Endothelial cell (in vitro differentiated cells): ENCODE data around the gene ANO4. TPM values are rescaled to one million over a fixed set of nuclear protein-coding genes. Genes with fewer than 3 reads are reported as not detected.

Experiments
- DNase-seq: peaks from one replicate; pipeline ENCODE4 v3.0.0; 2021; ENCODE audit warnings: low spot score
- H3K27ac Mint-ChIP-seq: one replicate; pipeline ENCODE4 v1.8.0; 2021; ENCODE audit warnings: mixed read lengths, inconsistent platforms; ENCODE audit not compliant: unreplicated experiment
- H3K27me3 Mint-ChIP-seq: one replicate; pipeline ENCODE4 v1.8.0; 2021; ENCODE audit warnings: mild to moderate bottlenecking, moderate library complexity, mixed read lengths, inconsistent platforms; ENCODE audit not compliant: unreplicated experiment
- H3K36me3 Mint-ChIP-seq: one replicate; pipeline ENCODE4 v1.8.0; 2021; ENCODE audit warnings: mild to moderate bottlenecking, low read depth, mixed read lengths, inconsistent platforms; ENCODE audit not compliant: unreplicated experiment
- H3K4me1 Mint-ChIP-seq: one replicate; pipeline ENCODE4 v1.8.0; 2021; ENCODE audit warnings: mild to moderate bottlenecking, mixed read lengths, inconsistent platforms; ENCODE audit not compliant: unreplicated experiment
- H3K4me3 Mint-ChIP-seq: one replicate; pipeline ENCODE4 v1.8.0; 2021; ENCODE audit warnings: mild to moderate bottlenecking, mixed read lengths, inconsistent platforms; ENCODE audit not compliant: unreplicated experiment
- H3K9me3 Mint-ChIP-seq: one replicate; pipeline ENCODE4 v1.8.0; 2021; ENCODE audit warnings: mixed read lengths, inconsistent platforms; ENCODE audit not compliant: unreplicated experiment
- CTCF ChIP-seq: fragments of 200-600 bp; sonication (generic); IDR thresholded peaks from one replicate; pipeline ENCODE4 v1.5.0; 2021; ENCODE audit warnings: antibody characterized with exemption; ENCODE audit not compliant: unreplicated experiment
- total RNA-seq: library from RNA; stranded (reverse); fragmentation: NEBNext Ultra II Directional; extraction: Animal tissue kit (Norgen Biotek cat#: 25700); gene quantifications from one replicate; pipeline ENCODE4 v1.2.1, GENCODE V29; 2021; ENCODE audit not compliant: unreplicated experiment

Gene ANO4
- total RNA-seq, 1 donor from 2014 or later = 1.1 TPM

DNA sequence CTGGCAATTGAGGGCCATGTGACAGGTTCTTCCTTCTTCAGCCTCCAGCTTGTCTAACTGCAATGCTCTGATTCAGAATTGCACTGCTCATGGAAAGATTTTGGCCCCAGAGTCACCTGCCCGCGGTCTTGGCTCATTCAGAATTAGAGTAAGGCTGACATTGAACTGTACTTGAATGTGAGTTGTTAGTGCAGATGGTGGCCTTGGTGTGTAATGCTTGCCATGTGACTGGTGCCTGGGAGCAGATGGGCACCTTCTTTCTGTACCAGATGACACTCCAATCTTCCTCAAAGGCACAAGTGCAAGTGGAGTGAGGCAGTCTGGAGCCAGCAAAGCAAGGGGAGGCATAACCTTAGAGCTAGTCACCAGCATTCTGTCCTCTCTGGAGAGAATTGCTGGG is 36.5 kb upstream of the ANO4 start:
- no peak for TF ChIP-seq CTCF
- DNase-seq = no peak
- Mint-ChIP-seq H3K36me3 (no peaks in the 10 kb centered on the region), H3K9me3 (no peaks in the 10 kb centered on the region), H3K27me3 (no peaks in the 10 kb centered on the region), H3K27ac (no peak overlapping the region), H3K4me3 (no peak overlapping the region), H3K4me1 (no peaks in the 10 kb centered on the region)

GRCh38 chr12:100767371-100767770 is 27.2 kb upstream of the ANO4 start:
- H3K4me1 Mint-ChIP-seq = peaks cover 6% of the 10 kb centered on the region
- TF ChIP-seq CTCF = no peak
- no peaks in the 10 kb centered on the region for H3K9me3 Mint-ChIP-seq
- H3K27me3 Mint-ChIP-seq = no peaks in the 10 kb centered on the region
- no peak overlapping the region for H3K27ac Mint-ChIP-seq
- no peaks in the 10 kb centered on the region for H3K36me3 Mint-ChIP-seq
- no peak for DNase-seq
- no peak overlapping the region for H3K4me3 Mint-ChIP-seq

DNA sequence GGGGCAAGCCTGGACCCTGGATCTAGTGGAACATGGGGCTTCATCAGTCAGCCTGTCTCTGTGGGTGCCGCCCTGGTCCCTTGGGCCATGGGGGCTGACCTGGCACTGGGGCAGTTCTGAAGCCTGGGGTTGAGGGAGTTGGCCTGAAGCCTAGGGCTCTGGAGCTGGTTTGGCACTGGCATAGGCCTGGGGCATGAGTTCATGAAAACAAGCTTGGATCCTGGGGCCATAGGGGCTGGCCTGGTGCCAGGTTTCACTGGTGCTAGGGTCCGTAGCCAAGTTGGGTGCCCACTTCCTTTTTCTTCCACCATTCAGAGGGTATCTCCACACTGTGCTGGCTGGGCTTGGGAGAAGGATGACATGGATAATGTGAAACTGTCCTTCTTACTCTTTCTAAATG is 26.6 kb upstream of the ANO4 start:
- no peak for DNase-seq

GRCh38 chr12:100778967-100779590 is 15.5 kb upstream of the ANO4 start:
- no peaks in the 10 kb centered on the region for H3K36me3 Mint-ChIP-seq
- H3K4me1 Mint-ChIP-seq = no peaks in the 10 kb centered on the region
- no peak for TF ChIP-seq CTCF
- DNase-seq = no peak
- no peaks in the 10 kb centered on the region for H3K27me3 Mint-ChIP-seq
- no peak overlapping the region for H3K4me3 Mint-ChIP-seq
- H3K27ac Mint-ChIP-seq = no peak overlapping the region
- H3K9me3 Mint-ChIP-seq = no peaks in the 10 kb centered on the region

More for the DNA sequence above, 26.6 kb upstream of the ANO4 start:
- H3K4me1 Mint-ChIP-seq = peaks cover 6% of the 10 kb centered on the region
- no peak overlapping the region for H3K4me3 Mint-ChIP-seq
- no peak overlapping the region for H3K27ac Mint-ChIP-seq
- H3K36me3 Mint-ChIP-seq = no peaks in the 10 kb centered on the region
- no peaks in the 10 kb centered on the region for H3K9me3 Mint-ChIP-seq
- H3K27me3 Mint-ChIP-seq = no peaks in the 10 kb centered on the region
- no peak for TF ChIP-seq CTCF

GRCh38 chr12:100789146-100789545 is 5.4 kb upstream of the ANO4 start:
- Mint-ChIP-seq H3K36me3 (no peaks in the 10 kb centered on the region), H3K27ac (no peak overlapping the region), H3K4me1 (peaks cover 1% of the 10 kb centered on the region), H3K9me3 (no peaks in the 10 kb centered on the region), H3K27me3 (no peaks in the 10 kb centered on the region), H3K4me3 (no peak overlapping the region)
- TF ChIP-seq CTCF = no peak
- no peak for DNase-seq
